NCI-H187 (cell line): ENCODE measurements around the gene FMNL2.
"Not testable (repeated sequence)": the region's sequence is repeated elsewhere in the genome, so short reads cannot be mapped to it uniquely, and the experiment has no call there.

ENCODE experiments used
- DNase-seq, 2 experiments: peaks; one replicate each; lab custom pipeline; 2025; lab: John Stamatoyannopoulos, UW

FMNL2 gene

GRCh38 chr2:152376385-152376784, 41.4 kb downstream of the FMNL2 start:
- DNase-seq = no peak

- no peak for DNase-seq
Observed at GRCh38 chr2:152376968-152377367, 42.0 kb downstream of the FMNL2 start.

- DNase-seq = no peak
Observed at GRCh38 chr2:152379089-152379488, 44.1 kb downstream of the FMNL2 start.

- DNase-seq = no peak
Observed at GRCh38 chr2:152380261-152381055, 45.5 kb downstream of the FMNL2 start.

GRCh38 chr2:152383702-152384101, 48.7 kb downstream of the FMNL2 start:
- DNase-seq = no peak

GRCh38 chr2:152384992-152385391, 50.0 kb downstream of the FMNL2 start:
- DNase-seq = no peak

- DNase-seq = no peak
Observed at GRCh38 chr2:152385650-152386049, 50.7 kb downstream of the FMNL2 start.

- DNase-seq = no peak
Observed at GRCh38 chr2:152386266-152386665, 51.3 kb downstream of the FMNL2 start.

GRCh38 chr2:152387041-152387440, 52.1 kb downstream of the FMNL2 start:
- DNase-seq = no peak

GRCh38 chr2:152388269-152388668, 53.3 kb downstream of the FMNL2 start:
- DNase-seq = not testable (repeated sequence)

- DNase-seq = no peak
Observed at GRCh38 chr2:152389483-152389882, 54.5 kb downstream of the FMNL2 start.

- no peak for DNase-seq
Observed at GRCh38 chr2:152390837-152391236, 55.9 kb downstream of the FMNL2 start.

- no peak for DNase-seq
Observed at GRCh38 chr2:152391318-152391717, 56.3 kb downstream of the FMNL2 start.

GRCh38 chr2:152393377-152393776, 58.4 kb downstream of the FMNL2 start:
- DNase-seq = no peak

GRCh38 chr2:152394326-152394725, 59.4 kb downstream of the FMNL2 start:
- DNase-seq = no peak

- DNase-seq = no peak
Observed at GRCh38 chr2:152395103-152395502, 60.1 kb downstream of the FMNL2 start.

- DNase-seq = no peak
Observed at GRCh38 chr2:152395572-152395971, 60.6 kb downstream of the FMNL2 start.

GRCh38 chr2:152396051-152396511, 61.1 kb downstream of the FMNL2 start:
- DNase-seq = no peak

- no peak for DNase-seq
Observed at GRCh38 chr2:152396763-152397162, 61.8 kb downstream of the FMNL2 start.

GRCh38 chr2:152399003-152399402, 64.0 kb downstream of the FMNL2 start:
- DNase-seq = no peak

GRCh38 chr2:152400607-152401214, 65.7 kb downstream of the FMNL2 start:
- DNase-seq = no peak

- DNase-seq = no peak
Observed at GRCh38 chr2:152402780-152403759, 68.1 kb downstream of the FMNL2 start.
